HepG2 (cell line): Measurements from ENCODE around the gene RNF213.

Experiments used
- ATF7-NPFF ChIP-seq: sonication (generic); formaldehyde crosslinking; IDR thresholded peaks from 2 replicates; pipeline ENCODE4 v1.8.1; 2023; ENCODE audit warnings: mild to moderate bottlenecking, low read depth, missing genetic modification reagents, moderate library complexity
- CENPT ChIP-seq: sonication (generic); formaldehyde crosslinking; IDR thresholded peaks from 2 replicates; pipeline ENCODE4 v1.8.0; 2022; ENCODE audit warnings: low read depth, mild to moderate bottlenecking, moderate library complexity, missing genetic modification reagents
- CTCF ChIP-seq: sonication (generic); formaldehyde crosslinking; IDR thresholded peaks from 2 replicates; pipeline ENCODE4 v1.5.0; 2020; ENCODE audit warnings: mild to moderate bottlenecking, missing genetic modification reagents, moderate library complexity
- HDAC1 ChIP-seq: sonication (generic); formaldehyde crosslinking; IDR thresholded peaks from 2 replicates; pipeline ENCODE4 v1.5.1; 2020; ENCODE audit warnings: mild to moderate bottlenecking, missing genetic modification reagents
- HMG20B ChIP-seq: conservative IDR thresholded peaks from 2 replicates; pipeline ENCODE4 v1.6.1; 2016; ENCODE audit warnings: missing genetic modification reagents, missing compliant biosample characterization
- PAWR ChIP-seq: sonication (generic); formaldehyde crosslinking; IDR thresholded peaks from 2 replicates; pipeline ENCODE4 v1.4.0; 2020; ENCODE audit warnings: missing genetic modification reagents, mild to moderate bottlenecking, borderline replicate concordance
- POLR2A ChIP-seq, 2 experiments: IDR thresholded peaks; 2 replicates each; pipeline ENCODE4 v1.6.1; 2011; ENCODE audit warnings: low read depth in 2 of 2, low read length in 2 of 2, mild to moderate bottlenecking in 1 of 2, moderate library complexity in 1 of 2; ENCODE audit not compliant: insufficient read depth in 1 of 2
- PRMT3 ChIP-seq: sonication (generic); formaldehyde crosslinking; IDR thresholded peaks from 2 replicates; pipeline ENCODE4 v1.8.1; 2022; ENCODE audit warnings: low read depth, mild to moderate bottlenecking, moderate library complexity, missing genetic modification reagents, borderline replicate concordance
- SAP130 ChIP-seq: IDR thresholded peaks from 2 replicates; pipeline ENCODE4 v1.6.1; 2016; ENCODE audit warnings: low read depth
- ZNF318 ChIP-seq: sonication (generic); formaldehyde crosslinking; IDR thresholded peaks from 2 replicates; pipeline ENCODE4 v1.4.0; 2020; ENCODE audit warnings: mild to moderate bottlenecking, missing genetic modification reagents
- ZNF331 ChIP-seq: sonication (generic); formaldehyde crosslinking; IDR thresholded peaks from 2 replicates; pipeline ENCODE4 v1.4.0; 2020; ENCODE audit warnings: missing genetic modification reagents
- ZNF33B ChIP-seq: sonication (generic); formaldehyde crosslinking; IDR thresholded peaks from 2 replicates; pipeline ENCODE4 v1.5.1; 2020; ENCODE audit warnings: mild to moderate bottlenecking, missing genetic modification reagents

- no peak for TF ChIP-seq PAWR (CRISPR knock-in tag)
- no peak for TF ChIP-seq POLR2A (IDR thresholded peaks at IDR 0.05; ENCODE audit: insufficient read depth in 1 of 2, low read depth in 2 of 2, low read length in 2 of 2)
- no peak for TF ChIP-seq HMG20B (CRISPR knock-in tag)
- TF ChIP-seq CTCF (CRISPR knock-in tag) = no peak
- no peak for TF ChIP-seq PRMT3
- TF ChIP-seq ZNF318 (CRISPR knock-in tag) = no peak
- TF ChIP-seq CENPT (CRISPR knock-in tag) = no peak
- no peak for TF ChIP-seq ZNF331
- TF ChIP-seq ZNF33B (CRISPR knock-in tag) = no peak
- no peak for TF ChIP-seq ATF7-NPFF (CRISPR knock-in tag)
- no peak for TF ChIP-seq HDAC1 (CRISPR knock-in tag)
- no peak for TF ChIP-seq SAP130 (CRISPR knock-in tag)
These were observed 34.0 kb downstream of the RNF213 start for GRCh38 chr17:80294653-80295052.
